Right cardiac atrium (tissue), 5 donors: ENCODE measurements around the gene PIGO. TPM values are rescaled to one million over a fixed set of nuclear protein-coding genes. Genes with fewer than 3 reads are reported as not detected.
A peak's percentile ranks its signal among the peaks of the same experiment; 100 is the strongest.

ENCODE experiments used
- ATAC-seq, 2 donors: fragments of 200-7000 bp; cut with Tn5 transposase; one replicate each; pipeline versions ENCODE4 v1.8.0 to v1.9.1; 2020; ENCODE audit warnings: moderate library complexity in 2 of 2, mild to moderate bottlenecking in 1 of 2
- DNase-seq, 3 donors: peaks; one replicate each; pipeline ENCODE4 v3.0.0-alpha.2; 2020
- H3K27ac ChIP-seq: one replicate; pipeline ENCODE4 v1.5.1; 2013; ENCODE audit warnings: mild to moderate bottlenecking, low read length, control low read depth, moderate library complexity
- H3K27me3 ChIP-seq: one replicate; pipeline ENCODE4 v1.6.1; 2013; ENCODE audit not compliant: control insufficient read depth, insufficient read depth
- H3K4me1 ChIP-seq: one replicate; pipeline ENCODE4 v1.6.1; 2013; ENCODE audit warnings: low read length; ENCODE audit not compliant: control insufficient read depth, insufficient read depth
- H3K4me3 ChIP-seq: one replicate; pipeline ENCODE4 v1.5.1; 2013; ENCODE audit warnings: low read length, control low read depth
- H3K9me3 ChIP-seq: one replicate; pipeline ENCODE4 v1.6.1; 2013; ENCODE audit warnings: low read length; ENCODE audit not compliant: control insufficient read depth
- WGBS: extraction: QIAGEN DNeasy Blood & Tissue Kit; methylation state at CpG from one replicate; pipeline ENCODE4 v1.1.7; 2013; 5-methylcytosine and 5-hydroxymethylcytosine counted together
- intact Hi-C, 4 donors: fragments of 100-400 bp; cut with DNase I; formaldehyde crosslinking; loops; one replicate each; pipeline versions ENCODE4 v1.11.0 to v1.14.0; 2022 to 2023
- polyA plus RNA-seq: library from polyadenylated mRNA; stranded (reverse); fragments of 200-250 nt; gene quantifications from one replicate; pipeline ENCODE4 v1.2.3, GENCODE V29; 2013
- total RNA-seq, 4 donors: library from RNA; stranded (reverse); fragmentation: NEBNext Ultra II Directional; extraction: Animal tissue kit (Norgen Biotek cat#: 25700); gene quantifications; one replicate each; pipeline ENCODE4 v1.2.1, GENCODE V29; 2021
- donor health status: healthy with polysubstance abuse.
- donor health status: DM: no; HTN: yes; CAD: no.
- donor health status: DM: no; HTN: no; CAD: no.
- donor health status: DM: no; HTN: yes; CAD: no; lungs with severe emphysema.
- donor health status: DM: yes; HTN: yes; CAD: no.

PIGO gene
- total and polyA plus RNA-seq, 5 donors, result 10.0 to 17.6 (median 12.5) TPM

GRCh38 chr9:35051069-35051967, 45.1 kb downstream of the PIGO start:
- Histone ChIP-seq H3K4me1 (peaks cover 3% of the 10 kb centered on the region), H3K9me3 (no peaks in the 10 kb centered on the region), H3K27me3 (no peaks in the 10 kb centered on the region), H3K27ac (peak overlapping the region; percentile 82), H3K4me3 (no peak overlapping the region)
- peak; percentile 74 to 83 for ATAC-seq
- intact Hi-C loops, result loop anchor here in 1 of 4 donors (10.0 kb wide), 1 partner anchor 157 kb away; a partner anchor contains a TSS
- 81% methylated on average over 7 of the region's 7 CpGs for WGBS
- DNase-seq, result peak in 2 of 3 donors; percentile 61 to 67

- no peak for ATAC-seq
- Histone ChIP-seq H3K9me3 (no peaks in the 10 kb centered on the region), H3K4me3 (no peak overlapping the region), H3K27me3 (no peaks in the 10 kb centered on the region), H3K4me1 (peaks cover 3% of the 10 kb centered on the region), H3K27ac (no peak overlapping the region)
- intact Hi-C loops, result no loop called here
- WGBS, result 95% methylated on average over 6 of the region's 6 CpGs
- DNase-seq, result no peak
Observed at GRCh38 chr9:35048511-35048910, 47.9 kb downstream of the PIGO start.

GRCh38 chr9:35044071-35044470, 52.3 kb downstream of the PIGO start:
- DNase-seq (no peak), ATAC-seq (no peak)
- WGBS, result 75% methylated on average over 3 of the region's 3 CpGs
- intact Hi-C loops, result no loop called here
- no peak overlapping the region for H3K4me3 ChIP-seq
- H3K27me3 ChIP-seq, result no peaks in the 10 kb centered on the region
- H3K9me3 ChIP-seq, result no peaks in the 10 kb centered on the region
- no peaks in the 10 kb centered on the region for H3K4me1 ChIP-seq
- H3K27ac ChIP-seq, result no peak overlapping the region

- ATAC-seq, result no peak
- intact Hi-C loops, result no loop called here
- WGBS, result 96% methylated on average over 6 of the region's 6 CpGs
- no peak overlapping the region for H3K4me3 ChIP-seq
- no peak overlapping the region for H3K27ac ChIP-seq
- no peak for DNase-seq
- H3K9me3 ChIP-seq, result no peaks in the 10 kb centered on the region
- no peaks in the 10 kb centered on the region for H3K4me1 ChIP-seq
- no peaks in the 10 kb centered on the region for H3K27me3 ChIP-seq
Observed at GRCh38 chr9:35042891-35043545, 53.4 kb downstream of the PIGO start.

GRCh38 chr9:35042081-35042604, 54.2 kb downstream of the PIGO start:
- no peaks in the 10 kb centered on the region for H3K27me3 ChIP-seq
- H3K4me1 ChIP-seq, result no peaks in the 10 kb centered on the region
- peak; percentile 38 to 43 for ATAC-seq
- no peak overlapping the region for H3K4me3 ChIP-seq
- DNase-seq, result no peak
- WGBS, result 77% methylated on average over 3 of the region's 3 CpGs
- no peak overlapping the region for H3K27ac ChIP-seq
- no peaks in the 10 kb centered on the region for H3K9me3 ChIP-seq
- intact Hi-C loops, result no loop called here

Other genes starting within 250 kb of the PIGO start
- gene PHF24, start 138.3 kb downstream of the PIGO start, total RNA-seq, result 1 to 10 TPM in 1 of 4 donors, under 1 TPM in 3; 0.03 to 1.3 (median 0.28) TPM
- 0.07 TPM for gene PHF24, start 138.3 kb downstream of the PIGO start, polyA plus RNA-seq
- gene DNAJB5, start 106.8 kb downstream of the PIGO start, total RNA-seq, result 10 to 100 TPM; 37.8 to 75.7 (median 51.4) TPM
- 64.1 TPM for gene DNAJB5, start 106.8 kb downstream of the PIGO start, polyA plus RNA-seq
- gene VCP, start 24.0 kb downstream of the PIGO start, total RNA-seq, result 100 to 1,000 TPM; 184 to 224 (median 192) TPM
- gene VCP, start 24.0 kb downstream of the PIGO start, polyA plus RNA-seq, result 149 TPM
- gene FANCG, start 16.6 kb downstream of the PIGO start, total RNA-seq, result 1 to 10 TPM; 2.1 to 8.8 (median 4.6) TPM
- 4.7 TPM for gene FANCG, start 16.6 kb downstream of the PIGO start, polyA plus RNA-seq
- 100 to 1,000 TPM; 104 to 117 (median 110) TPM for gene STOML2, start 6.5 kb upstream of the PIGO start, total RNA-seq
- 118 TPM for gene STOML2, start 6.5 kb upstream of the PIGO start, polyA plus RNA-seq
- 10 to 100 TPM; 15.5 to 19.5 (median 16.9) TPM for gene ATOSB, start 19.3 kb upstream of the PIGO start, total RNA-seq
- gene ATOSB, start 19.3 kb upstream of the PIGO start, polyA plus RNA-seq, result 14.0 TPM
- 10 to 100 TPM; 20.9 to 23.4 (median 21.1) TPM for gene UNC13B, start 65.4 kb upstream of the PIGO start, total RNA-seq
- gene UNC13B, start 65.4 kb upstream of the PIGO start, polyA plus RNA-seq, result 8.8 TPM